Fibroblast of mammary gland (primary cell): ENCODE measurements around the gene NOSIP.

Experiments used
- DNase-seq: peaks from one replicate; pipeline ENCODE4 v3.0.0-alpha.2; 2010; ENCODE audit warnings: low read depth
- H3K4me3 ChIP-seq: 2 replicates; pipeline ENCODE4 v1.5.1; 2011; ENCODE audit warnings: low read depth, mild to moderate bottlenecking, low read length, moderate library complexity; ENCODE audit not compliant: control insufficient read depth
- CTCF ChIP-seq: conservative IDR thresholded peaks from 2 replicates; pipeline ENCODE4 v1.5.1; 2011; ENCODE audit warnings: low read depth, low read length, inconsistent platforms; ENCODE audit not compliant: control insufficient read depth, insufficient read depth

The NOSIP gene

DNA sequence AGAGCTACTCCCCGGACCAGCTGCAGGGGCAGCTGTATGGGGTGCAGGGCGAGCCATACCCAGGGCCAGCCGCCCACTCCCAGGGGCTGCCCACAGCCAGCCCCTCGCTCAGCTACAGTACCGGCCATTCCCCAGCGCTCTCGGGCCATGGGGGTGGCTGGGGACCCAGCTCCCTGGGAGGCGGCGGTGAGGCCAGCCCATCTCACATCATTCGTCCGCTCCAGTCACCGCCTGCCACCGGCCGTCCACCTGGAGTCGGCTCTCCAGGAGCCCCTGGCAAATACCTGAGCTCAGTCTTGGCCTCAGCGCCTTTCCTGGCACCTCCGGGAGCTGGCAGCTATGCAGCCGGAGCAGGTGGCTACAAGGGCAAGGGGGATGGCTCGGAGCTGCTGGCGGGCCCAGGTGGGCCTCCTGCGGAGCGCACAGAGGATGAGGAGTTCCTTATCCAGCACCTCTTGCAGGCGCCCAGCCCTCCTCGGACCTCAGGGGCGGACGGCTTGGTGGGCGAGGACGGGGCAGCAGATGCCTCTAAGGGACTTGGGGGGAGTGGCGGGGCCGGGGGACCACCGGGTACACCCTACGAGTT is 15.6 kb upstream of the NOSIP start:
- TF ChIP-seq CTCF = no peak
- H3K4me3 ChIP-seq = no peak overlapping the region
- DNase-seq = no peak

DNA sequence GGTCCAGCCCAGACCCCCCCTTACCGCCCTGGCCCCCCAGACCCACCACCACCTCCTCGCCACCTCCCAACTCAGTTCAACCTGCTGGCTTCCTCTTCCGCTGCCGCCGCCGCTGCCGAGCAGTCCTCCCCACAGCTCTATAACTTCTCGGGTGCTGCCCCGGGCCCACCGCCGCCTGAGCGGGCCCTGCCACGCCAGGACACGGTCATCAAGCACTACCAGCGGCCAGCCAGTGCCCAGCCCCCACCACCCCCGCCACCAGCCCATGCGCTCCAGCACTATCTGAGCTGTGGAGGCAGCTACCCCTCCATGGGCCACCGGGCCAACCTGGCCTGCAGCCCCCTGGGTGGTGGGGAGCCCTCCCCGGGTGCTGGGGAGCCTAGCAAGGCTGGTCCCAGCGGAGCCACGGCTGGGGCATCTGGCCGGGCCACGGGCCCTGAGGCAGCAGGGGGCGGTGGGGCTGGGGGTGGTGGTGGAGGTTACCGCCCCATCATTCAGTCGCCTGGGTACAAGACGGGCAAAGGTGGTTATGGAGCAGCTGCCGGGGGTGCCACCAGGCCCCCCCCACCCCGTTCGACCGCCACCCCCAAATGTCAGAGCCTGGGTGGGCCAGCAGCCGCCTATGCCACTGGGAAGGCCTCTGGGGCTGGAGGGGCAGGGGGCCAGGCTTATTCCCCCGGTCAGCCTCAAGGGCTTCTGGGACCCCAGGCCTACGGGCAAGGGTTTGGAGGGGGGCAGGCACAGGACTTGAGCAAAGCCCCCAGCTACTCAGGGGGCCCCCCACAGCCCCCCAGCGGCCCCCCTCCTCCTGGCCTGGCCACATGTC is 14.8 kb upstream of the NOSIP start:
- DNase-seq = no peak
- TF ChIP-seq CTCF = no peak
- no peak overlapping the region for H3K4me3 ChIP-seq

DNA sequence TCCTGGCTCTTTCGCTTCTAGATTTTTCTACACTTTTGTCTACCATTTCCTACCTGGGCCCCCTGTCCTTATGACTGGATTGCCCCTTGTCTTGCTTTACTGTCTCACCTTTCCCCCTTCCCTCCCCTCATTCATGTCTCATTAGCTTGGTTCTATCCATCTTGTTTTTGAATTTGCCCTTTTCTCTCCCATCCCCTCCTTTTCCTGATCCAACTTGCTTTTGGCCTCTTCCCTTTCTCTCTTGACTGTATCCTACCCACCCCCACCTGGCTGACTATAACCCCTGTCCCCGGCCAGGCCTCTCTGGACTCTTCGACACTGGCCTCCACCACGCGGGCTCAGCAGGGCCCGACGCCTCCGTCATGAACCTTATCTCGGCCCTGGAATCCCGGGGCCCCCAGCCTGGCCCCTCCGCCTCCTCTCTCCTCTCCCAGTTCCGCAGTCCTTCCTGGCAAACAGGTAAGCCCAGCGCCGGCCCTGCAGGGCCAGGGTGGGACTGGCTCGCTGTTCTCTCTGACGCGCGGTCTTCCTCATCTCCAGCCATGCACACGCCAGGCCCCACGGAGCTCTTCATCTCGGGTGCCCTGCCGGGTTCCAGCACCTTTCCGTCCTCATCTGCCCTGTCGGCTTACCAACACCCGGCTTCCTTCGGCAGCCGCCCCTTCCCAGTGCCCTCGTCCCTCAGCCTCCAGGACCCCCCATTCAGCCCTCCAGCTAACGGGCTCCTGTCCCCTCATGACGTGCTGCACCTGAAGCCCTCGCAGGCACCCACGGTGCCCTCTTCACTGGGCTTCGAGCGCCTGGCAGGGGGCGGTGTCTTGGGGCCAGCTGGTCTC is 14.0 kb upstream of the NOSIP start:
- no peak for TF ChIP-seq CTCF
- DNase-seq = no peak
- H3K4me3 ChIP-seq = no peak overlapping the region

DNA sequence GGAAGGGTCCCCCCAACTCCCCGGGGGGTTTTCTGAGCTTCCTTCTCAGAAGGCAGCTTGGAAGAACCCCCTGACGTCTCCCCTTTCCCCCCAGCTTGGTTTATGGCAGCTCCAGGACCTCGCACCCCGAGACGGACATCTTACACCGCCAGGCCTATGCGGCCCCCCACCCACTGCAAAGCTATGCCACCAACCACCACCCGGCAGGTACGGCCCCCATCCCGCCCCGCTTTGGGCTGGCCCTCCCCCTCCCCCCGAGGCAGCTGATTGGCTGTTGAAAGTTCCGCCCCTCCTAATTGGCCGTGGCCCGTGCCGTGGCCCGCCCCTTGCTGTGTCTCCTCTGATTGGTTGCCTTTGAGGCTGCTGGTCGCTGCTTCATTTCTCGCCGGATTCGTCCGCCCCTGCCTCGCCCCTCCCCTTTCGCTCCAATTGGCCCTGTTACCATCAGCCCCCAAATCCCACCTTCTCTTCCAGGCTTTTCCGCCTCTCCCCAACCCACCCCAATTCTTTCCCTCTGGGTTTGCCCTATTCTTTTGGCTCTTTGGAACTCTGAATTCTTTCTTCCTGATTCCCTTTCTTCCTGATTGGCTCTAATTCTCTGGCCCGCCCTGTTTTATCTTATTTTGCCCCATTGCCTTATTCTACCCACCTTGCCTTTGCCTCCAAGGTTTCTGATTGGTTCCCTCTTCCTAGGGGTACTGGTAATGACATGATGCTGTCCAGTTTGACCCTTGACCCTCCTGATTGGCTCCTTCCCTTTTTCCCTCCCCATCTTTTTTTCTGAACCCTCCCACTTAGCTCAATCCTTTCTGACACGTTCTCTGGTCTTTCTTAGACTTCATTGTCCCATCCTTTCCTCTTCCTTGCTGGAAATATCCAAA is 13.1 kb upstream of the NOSIP start:
- peak overlapping the region; percentile 79 for H3K4me3 ChIP-seq
- peak; percentile 89 for DNase-seq
- no peak for TF ChIP-seq CTCF

GRCh38 chr19:49592486-49593232 is 12.3 kb upstream of the NOSIP start:
- DNase-seq = peak; percentile 14
- peak overlapping the region; percentile 79 for H3K4me3 ChIP-seq
- no peak for TF ChIP-seq CTCF
